GM19438 (cell line): ENCODE data around the gene U2AF2.

Experiments
- ATAC-seq: cut with Tn5 transposase; IDR thresholded peaks from one replicate; pipeline ENCODE4 v1.9.1; 2021; ENCODE audit warnings: low read depth; ENCODE audit not compliant: unreplicated experiment

The U2AF2 gene

GRCh38 chr19:55654868-55655647 is at the start of gene U2AF2:
U2AF2 (plus strand) TSS chr19:55655035; CDS start chr19:55655105, 70 bp downstream.
- ATAC-seq: peak; percentile 37

DNA sequence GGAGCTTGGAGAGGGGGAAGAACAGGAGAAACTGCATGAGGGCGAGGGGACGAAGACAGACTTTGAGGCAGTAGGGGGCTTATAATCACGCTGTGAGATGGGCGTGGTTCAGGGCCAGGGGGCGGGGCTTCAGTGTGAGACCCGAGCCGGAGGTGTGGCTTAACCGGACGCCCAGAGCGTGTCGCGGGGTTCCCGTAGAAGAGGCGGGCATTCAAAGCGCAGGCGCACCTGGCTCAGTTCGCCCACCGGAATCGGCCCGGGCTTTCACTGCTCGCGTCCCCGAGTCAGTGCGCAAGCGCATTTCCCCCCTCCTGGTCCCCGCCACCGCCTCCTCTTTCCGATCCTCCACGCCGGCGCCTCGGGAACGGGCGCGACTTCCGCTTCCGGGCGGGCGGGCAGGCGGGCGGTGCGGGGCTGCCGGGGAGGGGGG is 49.6 kb upstream of the U2AF2 start:
- ATAC-seq: peak; percentile 60

- no peak for ATAC-seq
Measured at GRCh38 chr19:55605637-55606470, 49.0 kb upstream of the U2AF2 start, which contains the start of gene ZNF865. ZNF865 (plus strand) TSS chr19:55605647; CDS start chr19:55613619, 7,972 bp downstream.

DNA sequence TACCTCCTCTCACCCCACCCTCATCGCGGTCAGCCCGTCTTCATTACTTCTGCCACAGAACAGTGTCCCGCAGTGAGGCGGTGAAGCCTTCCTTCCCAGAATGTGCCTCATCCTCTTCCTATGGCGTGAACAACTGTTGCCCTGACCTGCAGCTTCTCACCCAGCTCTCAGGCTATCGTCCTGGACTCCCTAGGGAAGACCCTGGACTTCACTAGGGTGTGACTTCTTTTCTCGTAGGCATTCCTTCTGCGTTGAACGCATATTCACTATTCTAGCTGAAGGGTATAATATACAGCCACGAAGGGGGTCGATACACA is 48.4 kb upstream of the U2AF2 start:
- no peak for ATAC-seq

- no peak for ATAC-seq
Measured at GRCh38 chr19:55606817-55607216, 48.0 kb upstream of the U2AF2 start.

- ATAC-seq: no peak
Measured at GRCh38 chr19:55609326-55609725, 45.5 kb upstream of the U2AF2 start.

DNA sequence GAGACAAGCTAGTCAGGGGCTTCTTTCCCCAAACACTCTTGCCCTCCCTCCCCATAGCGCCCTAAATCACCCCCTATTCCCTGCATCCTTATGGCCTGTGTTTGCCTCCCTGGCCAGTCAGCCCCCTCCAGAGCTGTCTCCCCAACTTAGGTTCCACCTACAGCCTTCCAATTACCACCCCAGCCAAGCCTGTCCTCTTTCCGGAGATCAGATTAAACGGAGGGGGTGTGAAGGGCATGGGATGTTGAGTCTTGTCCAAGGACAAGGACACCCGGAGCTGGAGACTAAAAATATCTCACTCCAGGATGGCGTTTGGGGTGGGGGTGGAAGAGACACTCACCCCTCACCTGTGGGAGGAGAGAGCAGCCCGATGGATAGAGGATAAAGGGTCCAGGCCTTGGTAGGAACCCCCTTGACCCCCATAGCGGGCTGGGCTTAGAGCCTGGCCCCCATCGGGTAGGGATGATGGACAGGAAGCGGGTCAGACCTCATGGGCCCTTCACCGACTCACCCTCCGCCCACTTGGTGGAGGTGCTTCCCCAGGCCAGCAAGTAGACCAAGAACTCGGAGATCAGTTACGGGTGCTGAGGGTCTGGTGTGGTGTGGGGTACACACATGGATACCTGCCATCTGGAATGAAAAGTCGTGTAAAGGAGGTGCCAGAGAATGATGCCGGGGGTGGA is 43.4 kb upstream of the U2AF2 start:
- no peak for ATAC-seq

GRCh38 chr19:55611983-55612645 is 42.7 kb upstream of the U2AF2 start:
- ATAC-seq: no peak

DNA sequence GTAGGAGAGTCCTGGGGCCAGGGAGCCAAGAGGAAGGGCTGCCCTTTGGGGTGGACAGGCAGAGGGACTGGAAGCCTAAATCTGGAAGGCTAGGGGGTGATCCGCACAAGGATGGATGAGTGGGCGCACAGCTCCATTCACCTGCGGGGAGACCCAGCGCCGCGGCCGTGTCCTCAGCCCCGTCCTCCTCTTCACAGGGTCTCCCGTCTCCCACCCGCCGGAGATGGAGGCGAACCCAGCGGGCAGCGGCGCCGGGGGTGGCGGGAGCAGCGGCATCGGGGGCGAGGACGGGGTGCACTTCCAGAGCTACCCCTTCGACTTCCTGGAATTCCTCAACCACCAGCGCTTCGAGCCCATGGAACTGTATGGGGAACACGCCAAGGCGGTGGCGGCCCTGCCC is 41.4 kb upstream of the U2AF2 start:
- no peak for ATAC-seq

DNA sequence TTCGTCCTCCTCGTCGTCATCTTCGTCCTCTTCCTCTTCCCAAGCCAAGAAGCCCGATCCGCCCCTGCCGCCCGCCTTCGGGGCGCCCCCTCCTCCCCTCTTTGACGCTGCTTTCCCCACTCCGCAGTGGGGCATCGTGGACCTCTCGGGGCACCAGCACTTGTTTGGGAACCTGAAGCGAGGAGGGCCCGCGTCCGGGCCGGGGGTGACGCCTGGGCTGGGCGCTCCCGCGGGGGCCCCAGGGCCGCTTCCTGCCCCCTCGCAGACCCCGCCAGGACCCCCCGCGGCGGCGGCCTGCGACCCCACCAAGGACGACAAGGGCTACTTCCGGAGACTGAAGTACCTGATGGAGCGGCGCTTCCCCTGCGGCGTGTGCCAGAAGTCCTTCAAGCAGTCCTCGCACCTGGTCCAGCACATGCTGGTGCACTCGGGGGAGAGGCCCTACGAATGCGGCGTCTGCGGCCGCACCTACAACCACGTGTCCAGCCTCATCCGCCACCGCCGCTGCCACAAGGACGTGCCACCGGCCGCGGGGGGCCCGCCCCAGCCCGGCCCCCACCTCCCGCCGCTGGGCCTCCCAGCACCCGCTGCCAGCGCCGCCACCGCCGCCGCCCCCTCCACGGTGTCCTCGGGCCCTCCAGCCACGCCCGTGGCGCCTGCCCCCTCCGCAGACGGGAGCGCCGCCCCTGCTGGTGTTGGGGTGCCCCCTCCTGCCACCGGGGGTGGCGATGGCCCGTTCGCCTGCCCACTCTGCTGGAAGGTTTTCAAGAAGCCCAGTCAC is 40.7 kb upstream of the U2AF2 start:
- ATAC-seq: no peak

DNA sequence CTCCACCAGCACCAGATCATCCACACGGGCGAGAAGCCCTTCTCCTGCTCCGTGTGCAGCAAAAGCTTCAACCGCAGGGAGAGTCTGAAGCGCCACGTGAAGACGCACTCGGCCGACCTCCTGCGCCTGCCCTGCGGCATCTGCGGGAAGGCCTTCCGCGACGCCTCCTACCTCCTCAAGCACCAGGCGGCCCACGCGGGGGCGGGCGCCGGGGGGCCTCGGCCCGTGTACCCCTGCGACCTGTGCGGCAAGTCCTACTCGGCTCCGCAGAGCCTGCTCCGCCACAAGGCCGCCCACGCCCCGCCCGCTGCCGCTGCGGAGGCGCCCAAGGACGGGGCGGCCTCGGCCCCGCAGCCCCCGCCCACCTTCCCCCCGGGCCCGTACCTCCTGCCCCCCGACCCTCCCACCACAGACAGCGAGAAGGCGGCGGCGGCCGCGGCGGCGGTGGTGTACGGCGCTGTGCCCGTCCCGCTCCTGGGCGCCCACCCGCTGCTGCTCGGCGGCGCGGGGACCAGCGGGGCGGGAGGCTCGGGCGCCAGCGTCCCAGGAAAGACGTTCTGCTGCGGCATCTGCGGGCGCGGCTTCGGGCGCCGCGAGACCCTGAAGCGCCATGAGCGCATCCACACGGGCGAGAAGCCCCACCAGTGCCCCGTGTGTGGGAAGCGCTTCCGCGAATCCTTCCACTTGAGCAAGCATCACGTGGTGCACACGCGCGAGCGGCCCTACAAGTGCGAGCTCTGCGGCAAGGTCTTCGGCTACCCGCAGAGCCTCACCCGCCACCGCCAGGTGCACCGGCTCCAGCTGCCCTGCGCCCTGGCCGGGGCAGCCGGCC is 39.9 kb upstream of the U2AF2 start:
- no peak for ATAC-seq

- ATAC-seq: no peak
Measured at GRCh38 chr19:55615543-55616394, 39.1 kb upstream of the U2AF2 start.

- ATAC-seq: no peak
Measured at GRCh38 chr19:55616395-55616875, 38.4 kb upstream of the U2AF2 start.

- ATAC-seq: no peak
Measured at GRCh38 chr19:55617426-55617825, 37.4 kb upstream of the U2AF2 start.

DNA sequence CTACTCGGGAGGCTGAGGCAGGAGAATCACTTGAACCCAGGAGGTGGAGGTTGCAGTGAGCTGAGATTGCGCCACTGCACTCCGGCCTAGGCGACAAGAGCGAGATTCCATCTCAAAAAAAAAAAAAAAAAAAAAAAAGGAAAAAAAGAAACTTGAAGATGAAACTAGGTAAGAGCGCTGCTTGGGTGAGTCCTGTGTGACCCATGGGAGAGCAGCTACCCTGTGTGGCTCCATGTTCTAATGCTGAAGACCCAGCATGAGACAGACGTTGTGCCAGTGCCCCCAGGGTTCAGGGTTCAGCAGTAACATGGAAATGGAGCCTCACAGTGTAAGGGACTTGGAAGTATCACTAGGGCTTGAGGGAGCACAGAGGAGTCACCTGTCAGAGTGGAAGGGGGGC is 36.4 kb upstream of the U2AF2 start:
- ATAC-seq: no peak

- ATAC-seq: no peak
Measured at GRCh38 chr19:55619286-55619685, 35.5 kb upstream of the U2AF2 start.

DNA sequence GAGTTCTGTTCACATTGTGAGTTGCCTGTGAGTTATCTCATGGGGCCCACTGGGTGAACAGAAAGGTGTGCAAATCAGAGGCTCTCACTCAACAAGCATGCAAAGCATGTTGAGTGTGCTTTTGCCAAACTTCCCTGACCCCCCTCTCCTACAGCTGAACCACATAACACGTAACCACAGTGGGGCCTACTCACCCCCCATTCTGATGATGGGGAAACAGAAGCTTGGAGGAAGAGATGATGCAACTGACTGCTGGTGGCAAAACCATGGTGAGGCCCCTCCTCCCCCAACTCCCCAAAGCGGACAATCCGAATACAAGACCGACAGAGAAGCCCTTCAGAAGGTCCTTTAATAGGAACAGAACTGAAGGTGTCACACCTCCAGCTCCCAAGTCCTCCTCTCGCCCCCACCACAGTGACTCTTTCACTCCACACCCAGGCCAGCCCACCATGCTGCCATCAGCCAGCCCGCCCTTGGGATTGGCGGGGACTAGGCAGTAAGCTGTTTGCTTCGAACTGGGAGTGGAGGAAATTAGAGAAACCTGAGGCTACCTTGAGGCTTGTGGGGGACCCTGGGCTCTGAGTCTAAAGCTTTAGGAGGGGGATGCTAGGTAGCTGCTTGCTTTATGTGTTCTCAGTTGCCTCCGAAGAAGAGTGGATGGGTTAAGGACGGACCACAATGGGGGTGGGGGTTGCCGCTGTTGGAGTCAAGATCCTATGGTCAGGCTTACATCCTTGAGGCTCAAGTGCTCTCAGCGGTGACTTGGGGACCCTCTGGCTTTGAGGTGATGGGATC is 34.2 kb upstream of the U2AF2 start:
- no peak for ATAC-seq
